GM23248 (cell line): ENCODE results near the gene SH3PXD2A.

ENCODE experiments used
- EZH2 ChIP-seq: fragments of 200-600 bp; sonication (generic); IDR thresholded peaks from 2 replicates; pipeline ENCODE4 v1.6.1; 2018; ENCODE audit warnings: antibody characterized with exemption, mild to moderate bottlenecking; ENCODE audit not compliant: insufficient read depth, poor library complexity, severe bottlenecking
- EZH2phosphoT487 ChIP-seq: fragments of 200-600 bp; sonication (generic); IDR thresholded peaks from 2 replicates; pipeline ENCODE4 v1.6.1; 2018; ENCODE audit warnings: antibody characterized with exemption, moderate library complexity, mild to moderate bottlenecking, low read depth; ENCODE audit not compliant: insufficient read depth

DNA sequence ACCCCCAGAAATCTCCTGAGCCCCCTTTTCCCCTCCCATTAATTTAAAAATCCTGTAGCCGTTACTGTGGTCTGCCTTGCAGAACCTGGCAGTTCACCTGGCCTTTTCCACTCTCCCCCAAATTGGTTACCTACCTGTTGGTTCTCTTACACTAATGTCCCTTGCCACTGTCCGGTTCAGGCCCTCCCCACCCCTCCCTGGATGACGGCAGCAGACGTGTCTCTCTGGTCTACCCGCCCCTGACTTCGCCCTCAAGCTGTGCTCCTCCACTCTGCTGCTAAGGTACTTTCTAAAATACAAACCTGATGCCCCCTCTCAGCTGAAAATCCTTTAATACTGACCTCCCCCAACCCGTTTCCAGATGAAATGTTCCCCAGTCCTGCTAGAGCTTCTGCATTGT is 15.6 kb upstream of the SH3PXD2A start:
- no peak for TF ChIP-seq EZH2
- no peak for TF ChIP-seq EZH2phosphoT487
